ENCODE results near the gene NPFFR1.

- TF ChIP-seq CTCF (IDR thresholded peaks at IDR 0.05) (no peak), POLR2A (IDR thresholded peaks at IDR 0.05; ENCODE audit: low read depth) (no peak), EP300 (IDR thresholded peaks at IDR 0.05) (no peak)
These were observed 77.0 kb downstream of the NPFFR1 start for GRCh38 chr10:70206762-70207161.

Measured in esophagus muscularis mucosa (tissue), 4 donors.